ENCODE data around the gene DDAH1.

DNA sequence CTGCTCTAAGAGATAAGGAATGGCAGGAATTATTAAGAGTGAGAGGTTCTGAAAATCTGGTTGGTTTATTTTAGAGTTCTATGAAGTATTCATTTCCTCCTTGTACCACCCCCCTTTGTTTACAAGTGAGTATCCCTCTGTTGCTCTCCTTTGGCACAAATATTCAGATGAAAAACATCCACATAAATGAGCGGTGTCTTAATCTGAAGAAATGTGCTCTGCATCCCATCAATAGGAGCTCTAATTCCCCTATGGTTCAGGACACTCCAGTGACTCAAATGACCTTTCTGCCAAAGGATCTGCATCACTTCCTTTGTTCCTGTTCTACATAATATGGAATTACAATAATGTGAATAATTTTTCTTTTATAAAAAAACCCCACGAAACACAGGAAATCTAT lies 16.6 kb downstream of the DDAH1 start:
- TF ChIP-seq, protein P1, sequence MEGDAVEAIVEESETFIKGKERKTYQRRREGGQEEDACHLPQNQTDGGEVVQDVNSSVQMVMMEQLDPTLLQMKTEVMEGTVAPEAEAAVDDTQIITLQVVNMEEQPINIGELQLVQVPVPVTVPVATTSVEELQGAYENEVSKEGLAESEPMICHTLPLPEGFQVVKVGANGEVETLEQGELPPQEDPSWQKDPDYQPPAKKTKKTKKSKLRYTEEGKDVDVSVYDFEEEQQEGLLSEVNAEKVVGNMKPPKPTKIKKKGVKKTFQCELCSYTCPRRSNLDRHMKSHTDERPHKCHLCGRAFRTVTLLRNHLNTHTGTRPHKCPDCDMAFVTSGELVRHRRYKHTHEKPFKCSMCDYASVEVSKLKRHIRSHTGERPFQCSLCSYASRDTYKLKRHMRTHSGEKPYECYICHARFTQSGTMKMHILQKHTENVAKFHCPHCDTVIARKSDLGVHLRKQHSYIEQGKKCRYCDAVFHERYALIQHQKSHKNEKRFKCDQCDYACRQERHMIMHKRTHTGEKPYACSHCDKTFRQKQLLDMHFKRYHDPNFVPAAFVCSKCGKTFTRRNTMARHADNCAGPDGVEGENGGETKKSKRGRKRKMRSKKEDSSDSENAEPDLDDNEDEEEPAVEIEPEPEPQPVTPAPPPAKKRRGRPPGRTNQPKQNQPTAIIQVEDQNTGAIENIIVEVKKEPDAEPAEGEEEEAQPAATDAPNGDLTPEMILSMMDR (IDR thresholded peaks at IDR 0.05), result no peak
- TF ChIP-seq POLR2A (IDR thresholded peaks at IDR 0.05), result no peak

Measured in ovary (tissue), 3 donors.